GM21381 (cell line): ENCODE measurements around the gene DBF4.
A peak's percentile ranks its signal among the peaks of the same experiment; 100 is the strongest.
"Not testable (repeated sequence)": the region's sequence is repeated elsewhere in the genome, so short reads cannot be mapped to it uniquely, and the experiment has no call there.

ENCODE experiments used
- ATAC-seq: cut with Tn5 transposase; IDR thresholded peaks from one replicate; pipeline ENCODE4 v1.9.1; 2021; ENCODE audit warnings: mild to moderate bottlenecking, moderate library complexity; ENCODE audit not compliant: unreplicated experiment

DBF4 gene, protein sequence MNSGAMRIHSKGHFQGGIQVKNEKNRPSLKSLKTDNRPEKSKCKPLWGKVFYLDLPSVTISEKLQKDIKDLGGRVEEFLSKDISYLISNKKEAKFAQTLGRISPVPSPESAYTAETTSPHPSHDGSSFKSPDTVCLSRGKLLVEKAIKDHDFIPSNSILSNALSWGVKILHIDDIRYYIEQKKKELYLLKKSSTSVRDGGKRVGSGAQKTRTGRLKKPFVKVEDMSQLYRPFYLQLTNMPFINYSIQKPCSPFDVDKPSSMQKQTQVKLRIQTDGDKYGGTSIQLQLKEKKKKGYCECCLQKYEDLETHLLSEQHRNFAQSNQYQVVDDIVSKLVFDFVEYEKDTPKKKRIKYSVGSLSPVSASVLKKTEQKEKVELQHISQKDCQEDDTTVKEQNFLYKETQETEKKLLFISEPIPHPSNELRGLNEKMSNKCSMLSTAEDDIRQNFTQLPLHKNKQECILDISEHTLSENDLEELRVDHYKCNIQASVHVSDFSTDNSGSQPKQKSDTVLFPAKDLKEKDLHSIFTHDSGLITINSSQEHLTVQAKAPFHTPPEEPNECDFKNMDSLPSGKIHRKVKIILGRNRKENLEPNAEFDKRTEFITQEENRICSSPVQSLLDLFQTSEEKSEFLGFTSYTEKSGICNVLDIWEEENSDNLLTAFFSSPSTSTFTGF

DNA sequence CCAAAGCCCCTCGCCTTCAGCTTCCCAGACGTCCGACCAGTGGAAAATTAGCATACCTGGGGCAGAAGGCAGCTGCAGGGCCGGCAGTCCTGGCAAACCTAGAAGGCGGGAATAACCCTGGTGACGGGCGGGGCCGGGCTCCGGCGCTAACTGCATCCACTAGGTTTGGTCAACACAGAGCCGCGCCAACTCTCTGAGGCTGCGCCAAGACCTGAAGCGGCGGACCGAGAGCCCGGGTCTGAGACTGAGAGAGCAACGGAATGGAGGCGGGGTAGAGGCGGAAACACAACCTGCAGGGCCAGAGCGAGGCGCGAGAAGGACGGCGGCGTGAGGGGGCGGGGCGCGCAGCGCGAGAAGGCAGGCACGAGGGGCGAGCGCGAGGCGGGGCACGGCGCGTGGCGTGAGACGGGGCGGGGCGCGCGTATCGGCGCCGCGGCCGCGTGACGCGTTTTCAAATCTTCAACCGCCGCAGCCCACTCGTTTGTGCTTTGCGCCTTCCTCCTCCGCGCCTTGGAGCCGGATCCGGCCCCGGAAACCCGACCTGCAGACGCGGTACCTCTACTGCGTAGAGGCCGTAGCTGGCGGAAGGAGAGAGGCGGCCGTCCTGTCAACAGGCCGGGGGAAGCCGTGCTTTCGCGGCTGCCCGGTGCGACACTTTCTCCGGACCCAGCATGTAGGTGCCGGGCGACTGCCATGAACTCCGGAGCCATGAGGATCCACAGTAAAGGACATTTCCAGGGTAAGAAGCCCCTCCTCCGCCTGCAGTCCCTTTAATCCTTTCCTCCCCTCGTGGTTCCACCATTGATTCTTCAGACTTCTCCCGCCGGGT is at the start of gene DBF4, which contains the start of gene SLC25A40:
TSS of gene DBF4 (plus strand) at position 454 of the 829 bp plus-strand sequence. CDS start at position 694, 240 bp downstream.
TSS of gene SLC25A40 (minus strand) at position 321 of the 829 bp plus-strand sequence. CDS start 17,633 bp downstream, outside the sequence.
- ATAC-seq, result peak; percentile 90

DNA sequence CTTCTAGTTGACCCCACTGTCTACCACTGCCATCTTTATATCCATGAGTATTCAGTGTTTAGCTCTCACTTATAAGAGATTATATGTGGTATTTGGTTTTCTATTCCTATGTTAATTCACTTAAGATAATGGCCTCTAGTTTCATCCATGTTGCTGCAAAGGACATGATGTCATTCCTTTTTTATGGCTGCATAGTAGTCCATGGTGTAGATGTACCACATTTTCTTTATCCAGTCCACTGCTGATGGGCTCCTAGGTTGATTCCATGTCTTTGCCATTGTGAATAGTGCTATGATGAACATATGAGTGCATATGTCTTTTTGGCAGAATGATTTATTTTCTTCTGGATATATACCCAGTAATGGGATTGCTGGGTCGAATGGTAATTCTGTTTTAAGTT is 47.9 kb upstream of the DBF4 start:
- not testable (repeated sequence) for ATAC-seq

DNA sequence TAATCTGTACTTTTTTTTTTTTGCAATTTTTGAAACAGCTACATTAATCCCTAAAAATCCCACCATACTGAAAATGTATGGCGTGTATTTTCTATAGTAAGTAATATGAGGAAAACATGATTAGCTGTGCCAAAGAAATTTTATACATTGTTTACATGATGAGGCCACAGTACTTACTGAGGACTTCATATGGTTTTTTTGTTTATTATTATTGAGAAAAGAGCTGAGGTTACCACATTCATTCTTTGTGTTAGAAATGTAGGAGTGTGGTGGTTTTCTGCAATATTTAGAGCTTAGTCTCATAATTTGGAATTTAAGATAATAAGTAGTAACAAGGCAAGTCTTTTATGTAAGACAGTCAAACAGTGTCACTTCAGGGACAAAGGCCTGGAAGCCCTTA is 45.2 kb upstream of the DBF4 start:
- ATAC-seq, result no peak

DNA sequence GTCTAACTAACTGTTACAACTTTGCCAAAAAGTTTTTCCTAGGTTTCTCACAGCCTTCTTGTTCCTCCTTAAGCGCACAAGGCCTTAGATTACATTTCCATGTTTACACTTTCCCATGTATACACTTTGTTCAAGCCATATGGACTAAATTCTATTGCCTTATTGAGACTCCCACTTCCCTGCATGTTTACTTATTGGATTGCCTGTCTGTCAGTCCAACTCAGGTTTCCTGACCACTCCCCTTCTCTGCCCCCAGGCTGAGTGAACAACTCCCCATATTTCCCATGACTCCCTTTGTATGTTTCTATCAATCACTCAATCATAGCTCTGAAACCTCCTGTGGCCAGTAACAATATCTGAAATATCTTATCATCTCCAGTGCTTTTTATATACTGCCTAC is 43.2 kb upstream of the DBF4 start:
- ATAC-seq, result no peak

DNA sequence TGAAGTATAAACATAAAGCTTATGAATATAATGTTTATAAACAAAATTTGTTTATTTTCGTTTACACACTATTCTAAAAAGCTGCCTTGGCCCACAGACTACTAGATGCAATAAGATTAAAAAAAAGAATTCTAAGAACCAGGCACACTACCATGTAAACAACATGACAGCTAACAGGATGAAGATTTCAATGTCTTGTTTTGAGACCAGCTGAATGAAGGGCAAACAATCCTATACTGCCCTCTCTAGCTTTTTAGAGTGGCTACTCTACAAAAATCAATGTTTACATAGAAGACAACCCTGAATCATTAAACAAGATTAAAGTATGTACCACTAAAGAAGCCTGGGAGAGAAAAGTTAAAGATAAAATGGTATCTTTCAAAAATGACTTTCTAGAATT is 38.7 kb upstream of the DBF4 start:
- no peak for ATAC-seq

DNA sequence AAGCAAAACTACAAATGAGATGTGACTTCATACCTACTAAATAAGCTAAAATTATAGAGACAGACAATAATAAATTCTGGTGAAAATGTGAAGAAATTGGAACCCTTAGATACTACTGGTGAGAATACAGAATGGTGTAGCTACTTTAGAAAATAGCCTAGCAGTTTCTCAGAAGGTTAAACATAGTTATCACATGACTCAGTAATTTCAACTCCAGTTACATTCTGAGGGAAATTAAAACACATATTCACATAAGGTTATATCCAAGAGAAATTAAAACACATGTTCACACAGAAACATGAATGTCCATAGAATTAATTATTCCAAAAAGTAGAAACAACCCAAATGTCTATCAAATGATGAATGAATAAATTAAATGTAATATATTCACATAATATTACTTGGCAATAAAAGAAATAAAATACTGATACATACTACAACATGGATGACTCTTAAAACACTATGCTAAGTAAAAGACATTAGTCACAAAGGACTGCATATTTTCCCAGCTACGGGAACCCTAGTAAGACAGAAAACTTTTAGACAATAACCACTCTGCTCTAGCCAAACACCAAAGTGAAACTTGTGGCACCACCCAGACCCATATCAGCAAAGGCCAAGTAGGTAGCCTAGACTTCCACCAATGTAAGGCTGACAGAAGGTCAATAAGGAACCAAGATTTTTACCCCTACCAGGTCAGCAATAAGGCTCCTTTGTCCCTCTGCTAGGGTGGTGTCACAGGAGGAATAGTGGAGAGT is 25.3 kb upstream of the DBF4 start:
- ATAC-seq, result no peak

DNA sequence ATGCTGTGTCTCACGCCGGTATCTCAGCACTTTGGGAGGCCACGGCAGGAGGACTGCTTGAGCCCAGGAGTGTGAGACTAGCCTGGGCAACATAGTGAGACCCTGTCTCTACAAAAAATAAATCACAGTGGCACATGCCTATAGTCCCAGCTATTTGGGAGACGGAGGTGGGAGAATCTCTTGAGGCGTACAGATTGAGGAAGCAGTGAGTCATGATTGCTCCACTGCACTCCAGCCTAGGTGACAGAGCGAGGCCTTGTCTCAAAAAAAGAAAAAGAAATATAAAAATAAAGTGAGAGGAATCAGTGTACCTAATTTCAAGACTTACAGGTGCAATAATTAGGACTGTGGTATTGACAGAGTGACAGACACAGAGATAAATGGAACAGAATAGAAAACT is 24.0 kb upstream of the DBF4 start:
- no peak for ATAC-seq

DNA sequence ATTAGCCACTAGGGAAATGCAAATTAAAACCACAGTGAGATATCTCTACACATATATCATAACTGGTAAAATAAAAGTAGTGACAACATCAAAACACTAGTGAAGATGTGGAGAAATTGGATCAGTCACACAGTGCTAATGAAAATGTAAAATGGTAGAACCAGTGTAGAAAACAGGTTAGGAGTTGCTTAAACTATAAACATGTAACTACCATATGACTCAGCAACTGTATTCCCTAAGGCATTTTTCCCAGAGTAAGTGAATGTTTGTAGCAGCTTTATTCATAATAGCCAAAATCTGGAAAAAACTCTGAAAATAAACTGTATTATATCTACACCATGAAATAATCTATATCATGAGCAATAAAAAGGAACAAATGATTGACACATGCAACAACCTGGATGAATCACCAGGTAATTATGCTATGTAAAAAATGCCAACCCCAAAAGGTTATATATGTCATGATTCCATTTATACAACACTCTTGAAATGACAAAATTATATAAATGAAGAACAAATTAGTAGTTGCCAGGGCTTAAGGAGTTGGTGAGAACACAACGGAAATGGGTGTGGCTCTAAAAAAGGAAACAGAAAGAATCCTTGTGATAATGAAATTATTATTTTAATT is 22.9 kb upstream of the DBF4 start:
- no peak for ATAC-seq

DNA sequence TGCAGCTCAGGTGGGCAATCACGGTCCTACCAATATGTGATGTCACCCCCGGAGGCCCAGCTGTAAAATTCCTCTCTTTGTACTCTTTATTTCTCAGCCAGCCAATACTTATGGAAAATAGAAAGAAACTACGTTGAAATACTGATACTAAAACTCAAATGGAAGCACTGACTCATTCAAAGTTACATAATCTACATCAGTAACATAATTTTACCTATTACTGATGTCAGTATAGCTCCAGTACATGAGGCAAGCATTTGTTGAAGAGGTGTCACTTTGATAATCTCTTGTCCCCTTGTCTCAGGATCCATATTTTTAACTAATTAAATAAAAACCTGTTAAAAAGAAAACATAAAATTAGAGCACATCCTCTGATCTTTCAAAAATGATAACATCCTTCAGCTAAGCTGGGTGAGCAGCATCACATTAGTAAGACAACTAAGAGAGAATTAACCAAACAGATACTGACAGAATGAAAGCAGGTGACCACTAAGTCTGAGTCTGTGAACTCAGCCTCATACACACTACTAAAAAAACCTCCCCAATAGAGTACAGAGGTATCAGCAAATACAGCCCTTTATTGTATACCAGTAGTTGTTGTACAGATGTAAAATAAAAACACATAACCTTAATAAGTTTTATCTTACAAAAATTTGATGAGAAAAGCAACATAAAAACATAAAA is 17.7 kb upstream of the DBF4 start:
- no peak for ATAC-seq

DNA sequence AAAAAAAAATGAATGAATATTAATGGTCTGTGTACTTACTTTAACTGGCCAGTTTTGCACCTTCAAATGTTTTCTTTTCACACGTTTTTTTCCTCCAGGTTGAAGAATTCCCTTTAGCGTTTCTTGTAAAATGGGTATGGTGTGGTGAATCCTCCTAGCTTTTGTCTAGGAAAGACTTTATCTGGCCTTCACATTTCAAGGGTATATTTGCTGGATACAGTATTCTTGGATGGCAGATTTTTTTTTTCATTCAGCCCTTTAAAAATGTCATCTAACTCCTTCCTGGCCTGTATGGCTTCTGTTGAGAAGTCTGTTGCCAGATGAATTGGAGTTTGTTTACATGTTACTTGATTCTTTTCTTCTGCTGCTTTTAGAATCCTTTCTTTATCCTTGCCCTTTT is 10.2 kb upstream of the DBF4 start:
- no peak for ATAC-seq

DNA sequence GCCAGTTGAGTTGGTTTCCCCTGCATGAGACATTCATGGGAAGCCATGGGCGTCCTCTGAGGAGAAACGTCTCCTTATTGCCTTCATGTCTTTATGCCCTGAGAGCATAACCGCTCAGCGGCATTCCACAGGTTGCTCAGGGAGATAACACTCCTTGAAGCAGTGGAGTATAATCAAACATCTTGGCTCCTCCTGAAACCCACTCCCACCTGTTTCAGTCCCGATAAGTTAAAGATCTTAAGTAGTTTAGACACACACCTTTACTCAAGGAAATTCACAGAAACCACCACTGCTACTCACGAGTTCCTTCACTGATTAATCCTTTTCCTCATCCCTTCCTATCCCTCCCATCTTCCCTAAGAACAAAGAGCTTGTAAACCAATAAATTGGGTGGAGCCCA is 9.8 kb upstream of the DBF4 start:
- not testable (repeated sequence) for ATAC-seq

DNA sequence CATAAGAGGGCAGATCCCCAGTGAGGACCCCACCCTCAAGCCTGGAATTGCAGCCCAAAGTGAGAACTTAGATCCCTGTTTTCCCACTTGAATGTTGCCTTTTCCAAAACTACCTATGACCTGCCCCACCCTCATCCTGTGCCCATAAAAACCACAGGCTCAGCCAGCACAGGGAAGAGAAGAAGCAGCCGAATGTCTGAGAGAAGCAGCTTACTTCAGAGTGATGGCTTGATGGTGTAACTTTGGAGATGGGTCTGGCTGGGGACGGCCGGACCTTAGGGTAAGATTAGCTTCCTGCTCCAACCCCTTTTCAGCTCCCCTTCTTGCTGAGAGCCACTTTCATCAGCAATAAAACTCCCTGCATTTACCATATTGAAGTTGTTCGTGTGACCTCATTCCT is 5.8 kb upstream of the DBF4 start:
- ATAC-seq, result no peak

DNA sequence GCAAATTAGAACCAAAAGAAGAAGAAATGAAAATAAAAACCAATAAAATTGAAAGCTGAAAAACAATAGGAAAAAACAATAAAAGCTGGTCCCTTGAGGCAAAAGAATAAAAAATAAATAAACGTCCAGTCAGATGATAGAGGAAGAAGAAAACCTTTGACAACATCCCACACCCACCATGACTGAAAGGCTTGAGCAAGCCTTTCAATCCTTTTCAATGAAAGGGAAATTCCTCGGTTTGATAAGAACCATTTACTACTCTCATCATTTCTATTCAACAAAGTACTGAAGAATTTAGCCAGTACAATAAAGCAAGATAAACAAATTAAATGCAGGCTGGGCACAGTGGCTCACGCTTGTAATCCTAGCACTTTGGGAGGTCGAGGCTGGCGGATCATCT is 3.9 kb upstream of the DBF4 start:
- no peak for ATAC-seq

DNA sequence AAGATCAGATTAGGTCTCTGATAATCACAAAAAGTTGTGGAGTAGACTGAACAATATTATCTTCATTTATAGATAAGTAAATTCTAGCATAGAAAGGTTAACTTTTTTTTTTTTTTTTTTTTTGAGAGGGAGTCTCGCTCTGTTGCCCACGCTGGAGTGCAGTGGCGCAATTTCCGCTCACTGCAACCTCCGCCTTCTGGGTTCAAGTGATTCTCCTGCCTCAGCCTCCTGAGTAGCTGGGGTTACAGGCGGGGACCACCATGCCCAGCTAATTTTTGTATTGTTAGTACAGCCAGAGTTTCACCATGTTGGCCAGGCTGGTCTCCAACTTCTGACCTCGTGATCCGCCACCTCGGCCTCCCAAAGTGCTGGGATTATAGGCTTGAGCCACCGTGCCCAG is 3.0 kb upstream of the DBF4 start:
- ATAC-seq, result not testable (repeated sequence)

DNA sequence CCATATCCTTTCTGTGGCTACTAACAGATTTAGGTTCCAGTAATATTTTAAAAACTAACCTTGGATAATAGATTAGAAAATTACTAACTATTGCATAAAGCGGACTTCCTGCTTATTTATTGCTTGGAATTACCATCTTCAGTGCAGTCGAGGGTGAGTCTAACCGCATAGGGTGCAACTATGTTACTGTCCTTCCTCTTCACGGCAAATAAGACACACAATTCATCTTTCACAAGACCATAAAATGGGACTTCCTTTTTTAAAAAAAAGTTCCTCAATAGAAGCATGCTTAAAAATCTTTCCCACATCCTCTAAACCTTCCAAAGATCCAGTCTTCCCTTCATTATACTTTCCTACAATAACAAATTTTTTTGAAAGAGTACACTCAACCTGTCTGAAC is 2.2 kb upstream of the DBF4 start:
- no peak for ATAC-seq

DNA sequence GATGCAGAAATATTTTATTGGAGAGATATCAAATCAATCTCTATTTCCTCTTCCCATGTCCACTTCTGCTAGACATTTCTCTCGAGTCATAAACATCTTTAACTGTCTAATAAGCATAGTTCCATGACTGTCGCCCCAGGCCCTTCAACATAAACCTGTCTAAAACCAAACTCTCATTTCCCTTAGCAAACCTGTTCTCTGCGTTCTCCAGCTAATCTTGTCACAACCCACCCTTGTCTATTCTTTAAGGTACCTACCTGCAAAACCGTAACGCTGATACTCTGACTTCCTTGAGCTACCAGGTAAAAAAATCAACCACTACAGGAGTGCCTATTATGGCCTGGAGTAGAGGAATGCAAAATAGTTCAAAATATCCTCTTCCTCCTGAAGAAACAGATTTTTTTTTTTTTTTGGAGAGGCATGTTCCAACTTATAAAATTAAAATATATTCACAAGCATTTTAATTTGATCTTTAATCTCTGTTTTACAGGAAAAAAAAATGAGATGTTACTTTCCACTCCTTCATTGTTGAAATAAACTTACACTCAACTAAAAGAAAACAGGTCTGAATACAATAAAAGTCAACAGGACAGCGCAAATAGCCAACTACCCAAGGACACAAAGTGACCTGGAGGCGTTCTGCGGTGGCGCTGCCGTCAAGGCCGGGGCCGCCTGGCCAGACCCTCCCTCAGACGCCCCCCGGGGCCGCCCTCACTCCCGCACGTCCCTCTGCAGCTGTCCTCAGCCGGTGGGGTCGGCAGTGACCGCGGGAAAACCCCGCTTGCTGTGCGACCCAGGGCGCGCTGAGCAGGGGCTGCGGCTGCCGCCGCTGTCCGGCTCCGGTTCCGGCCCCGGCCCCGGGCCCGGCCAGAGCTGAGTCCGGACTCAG is 898 bp upstream of the DBF4 start:
- peak; percentile 21 for ATAC-seq

DNA sequence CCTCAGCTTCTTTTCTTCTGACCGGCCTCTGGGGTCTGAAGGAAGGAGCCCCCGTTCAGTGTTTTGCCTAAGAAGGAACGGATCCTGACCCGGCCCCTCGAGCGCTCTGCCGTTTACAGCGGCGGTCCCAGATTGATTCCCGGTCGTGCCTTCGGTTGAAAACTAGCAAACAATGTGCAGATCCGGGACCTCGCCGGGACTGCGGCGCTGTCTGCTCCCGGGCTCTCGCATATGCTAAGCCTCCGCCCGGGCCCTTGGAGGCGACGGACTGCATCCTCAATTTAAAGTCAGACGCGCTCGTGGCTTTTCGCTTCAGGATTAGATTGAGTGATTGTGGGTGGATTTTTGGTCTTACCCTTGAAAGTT is 559 bp downstream of the DBF4 start:
- no peak for ATAC-seq

DNA sequence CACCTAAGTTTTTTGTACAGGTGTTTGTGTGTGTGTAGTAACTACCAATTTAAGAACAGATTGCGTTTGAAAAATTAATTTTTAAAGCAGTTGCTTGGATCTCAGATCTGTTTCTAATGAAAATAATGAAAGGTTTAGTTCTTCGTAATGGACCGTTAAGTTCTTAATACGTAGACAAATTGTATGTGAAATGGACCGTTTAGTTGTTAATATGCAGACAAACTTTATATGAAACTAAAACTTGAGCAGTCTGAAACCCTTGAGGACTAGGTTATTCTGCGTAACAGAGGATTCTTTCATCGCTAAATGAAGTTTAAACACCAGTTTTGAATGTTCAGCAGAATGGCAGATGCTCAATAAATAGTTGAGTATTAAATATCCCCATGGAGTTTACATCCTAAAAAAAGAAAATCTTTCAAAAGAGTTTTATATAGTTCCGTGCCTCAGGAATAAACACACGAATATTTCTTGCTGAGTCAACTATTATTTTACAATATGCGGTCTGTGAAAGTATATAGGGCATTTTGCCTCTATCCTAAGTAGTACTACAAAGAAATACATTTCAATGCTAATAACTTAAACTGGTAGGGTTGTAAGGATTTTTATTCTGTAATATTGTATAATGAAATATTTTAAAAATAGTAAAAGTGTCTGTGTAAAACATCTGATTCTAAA is 1.2 kb downstream of the DBF4 start:
- no peak for ATAC-seq
